ENCODE data around the gene OR4K2.

Gene OR4K2

GRCh38 chr14:19930617-19931016, 55.7 kb downstream of the OR4K2 start, which contains the start of gene OR4K1:
TSS of gene OR4K1 (plus strand) at chr14:19930917. CDS start at chr14:19935667, 4,750 bp downstream.
- H3K27me3 Mint-ChIP-seq (ENCODE audit: low read depth, poor library complexity) = no peaks in the 10 kb centered on the region
- no peak for TF ChIP-seq CTCF (IDR thresholded peaks at IDR 0.05)
- no peak within 1 kb of the TSS for H3K4me3 Mint-ChIP-seq
- H3K27ac Mint-ChIP-seq = no peak within 1 kb of the TSS
- no peak for DNase-seq
- H3K4me1 Mint-ChIP-seq = no peaks in the 10 kb centered on the region
- peaks cover 57% of the 10 kb centered on the region for H3K9me3 Mint-ChIP-seq
- no peaks in the 10 kb centered on the region for H3K36me3 Mint-ChIP-seq (ENCODE audit: low read depth)

Data from nephron progenitor cell (in vitro differentiated cells).